NCI-H187 (cell line): ENCODE measurements around the gene CEP162.
"Not testable (repeated sequence)": the region's sequence is repeated elsewhere in the genome, so short reads cannot be mapped to it uniquely, and the experiment has no call there.

Experiments
- DNase-seq, 2 experiments: peaks; one replicate each; lab custom pipeline; 2025; lab: John Stamatoyannopoulos, UW

The CEP162 gene

GRCh38 chr6:84242265-84242664 is 14.8 kb upstream of the CEP162 start:
- DNase-seq: no peak

GRCh38 chr6:84228198-84228543 is 728 bp upstream of the CEP162 start:
- DNase-seq: no peak

GRCh38 chr6:84227044-84227433 is 404 bp downstream of the CEP162 start:
- DNase-seq: no peak

GRCh38 chr6:84224251-84224650 is 3.2 kb downstream of the CEP162 start:
- DNase-seq: no peak

- DNase-seq: not testable (repeated sequence)
These were observed 3.8 kb downstream of the CEP162 start for GRCh38 chr6:84223608-84224007.

- no peak for DNase-seq
These were observed 5.0 kb downstream of the CEP162 start for GRCh38 chr6:84222426-84222825.

GRCh38 chr6:84220809-84221409 is 6.5 kb downstream of the CEP162 start:
- no peak for DNase-seq

- DNase-seq: no peak
These were observed 9.4 kb downstream of the CEP162 start for GRCh38 chr6:84218091-84218490.

GRCh38 chr6:84213217-84213616 is 14.2 kb downstream of the CEP162 start:
- no peak for DNase-seq

DNA sequence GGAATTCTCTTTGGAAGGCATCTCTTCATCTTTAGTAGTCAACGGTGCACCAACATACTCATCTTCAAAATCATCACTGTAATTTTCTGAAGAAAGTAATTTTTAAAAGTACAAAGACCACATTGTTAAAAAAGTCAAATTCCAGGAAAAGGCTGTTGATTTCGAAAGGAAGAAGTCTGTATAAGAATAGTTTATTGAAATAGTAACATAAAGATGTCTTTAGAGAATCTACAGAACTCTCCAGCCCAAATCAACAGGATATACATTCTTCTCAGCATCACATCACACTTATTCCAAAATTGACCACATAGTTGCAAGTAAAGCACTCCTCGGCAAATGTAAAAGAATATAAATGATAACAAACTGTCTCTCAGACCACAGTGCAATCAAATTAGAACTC is 23.4 kb downstream of the CEP162 start:
- no peak for DNase-seq

- not testable (repeated sequence) for DNase-seq
These were observed 27.5 kb downstream of the CEP162 start for GRCh38 chr6:84199987-84200386.

DNA sequence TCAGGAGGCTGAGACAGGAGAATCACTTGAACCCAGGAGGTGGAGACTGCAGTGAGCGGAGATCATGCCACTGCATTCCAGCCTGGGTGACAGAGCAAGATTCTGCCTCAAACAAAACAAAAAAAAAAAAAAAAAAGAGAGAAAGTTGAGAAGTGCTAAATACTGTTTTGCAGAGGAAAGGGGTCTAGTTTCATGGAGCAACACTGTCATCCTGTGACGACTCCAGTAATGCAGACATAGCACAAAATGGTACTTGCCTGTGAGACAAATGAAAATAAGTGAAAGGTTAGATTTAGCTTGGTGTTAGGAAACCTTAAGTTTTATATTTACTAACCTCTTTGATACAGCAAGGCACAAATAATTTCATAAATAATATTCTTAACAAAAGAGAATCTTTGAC is 29.7 kb downstream of the CEP162 start:
- no peak for DNase-seq

DNA sequence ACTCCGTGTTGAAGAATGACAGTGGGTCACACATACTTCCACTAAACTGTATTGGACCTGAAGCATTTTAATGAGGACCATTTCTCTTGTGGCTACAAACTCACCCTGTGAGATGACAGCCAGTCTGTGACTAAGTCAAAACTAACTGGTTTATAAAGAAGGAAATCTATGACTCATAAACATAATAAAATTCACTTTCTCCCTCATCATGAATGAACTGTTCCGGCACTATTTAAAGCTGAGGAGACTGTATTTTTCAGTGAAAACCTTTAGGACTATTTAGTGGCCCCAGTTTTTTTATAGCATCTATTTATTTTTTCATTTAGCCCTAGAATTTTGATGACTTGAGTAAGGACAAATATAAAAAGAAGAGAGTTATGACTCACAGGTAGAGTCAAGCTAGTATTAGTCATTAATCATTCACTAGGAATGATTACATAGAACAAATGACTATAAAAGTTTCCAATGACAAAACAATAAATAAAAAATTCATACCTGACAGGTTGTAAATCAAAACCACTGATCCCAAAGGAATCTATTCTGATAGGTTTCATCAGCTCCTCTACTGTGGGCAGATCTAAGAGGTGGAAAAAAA is 34.2 kb downstream of the CEP162 start:
- no peak for DNase-seq

DNA sequence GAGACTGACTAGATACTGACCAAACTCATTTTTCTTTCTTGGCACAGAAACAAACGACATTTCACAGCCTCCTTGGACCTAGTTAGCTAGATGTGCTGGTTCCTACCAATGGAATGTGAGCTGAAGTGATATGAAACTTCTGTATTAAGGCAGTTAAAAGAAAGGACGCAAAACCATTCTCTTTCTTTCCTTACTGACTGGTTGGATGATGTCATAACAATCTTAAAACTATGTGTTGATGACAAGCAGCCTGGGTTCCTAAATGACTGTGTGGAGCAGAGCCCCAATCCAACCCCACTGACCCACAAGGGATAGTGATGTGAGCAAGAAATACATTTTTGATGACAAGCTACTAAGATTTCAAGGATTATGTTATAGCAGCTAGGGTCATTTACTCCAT is 35.6 kb downstream of the CEP162 start:
- no peak for DNase-seq

DNA sequence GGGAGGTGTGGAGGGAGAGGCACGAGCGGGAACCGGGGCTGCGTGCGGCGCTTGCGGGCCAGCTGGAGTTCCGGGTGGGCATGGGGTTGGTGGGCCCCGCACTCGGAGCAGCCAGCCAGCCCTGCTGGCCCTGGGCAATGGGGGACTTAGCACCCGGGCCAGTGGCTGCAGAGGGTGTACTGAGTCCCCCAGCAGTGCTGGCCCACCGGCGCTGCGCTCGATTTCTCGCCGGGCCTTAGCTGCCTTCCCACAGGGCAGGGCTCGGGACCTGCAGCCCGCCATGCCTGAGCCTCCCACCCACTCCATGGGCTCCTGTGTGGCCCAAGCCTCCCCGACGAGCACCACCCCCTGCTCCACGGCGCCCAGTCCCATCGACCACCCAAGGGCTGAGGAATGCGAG is 38.1 kb downstream of the CEP162 start:
- DNase-seq: not testable (repeated sequence)

GRCh38 chr6:84183430-84183829 is 44.0 kb downstream of the CEP162 start:
- DNase-seq: no peak

- no peak for DNase-seq
These were observed 45.4 kb downstream of the CEP162 start for GRCh38 chr6:84182001-84182400.

- no peak for DNase-seq
These were observed 50.2 kb downstream of the CEP162 start for GRCh38 chr6:84177241-84177640.

DNA sequence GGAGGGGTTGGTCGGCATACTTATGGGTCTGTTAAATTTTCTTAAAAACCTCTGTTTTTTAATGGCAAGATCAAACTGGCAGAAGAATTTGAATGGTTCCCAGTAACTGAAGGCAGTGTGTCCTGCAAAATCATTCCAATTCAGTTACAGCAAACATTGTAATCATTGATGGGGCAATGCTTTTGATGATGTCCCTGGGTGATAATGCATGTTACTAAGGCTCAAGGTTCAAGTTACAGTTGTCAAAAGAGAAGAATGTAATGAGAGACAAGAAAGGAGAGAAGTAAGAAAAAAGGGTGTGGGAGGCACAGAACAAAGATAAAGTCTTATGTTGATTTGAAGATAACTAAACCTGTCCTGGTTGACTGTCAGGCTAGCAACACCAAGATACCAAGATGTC is 54.9 kb downstream of the CEP162 start:
- DNase-seq: no peak

DNA sequence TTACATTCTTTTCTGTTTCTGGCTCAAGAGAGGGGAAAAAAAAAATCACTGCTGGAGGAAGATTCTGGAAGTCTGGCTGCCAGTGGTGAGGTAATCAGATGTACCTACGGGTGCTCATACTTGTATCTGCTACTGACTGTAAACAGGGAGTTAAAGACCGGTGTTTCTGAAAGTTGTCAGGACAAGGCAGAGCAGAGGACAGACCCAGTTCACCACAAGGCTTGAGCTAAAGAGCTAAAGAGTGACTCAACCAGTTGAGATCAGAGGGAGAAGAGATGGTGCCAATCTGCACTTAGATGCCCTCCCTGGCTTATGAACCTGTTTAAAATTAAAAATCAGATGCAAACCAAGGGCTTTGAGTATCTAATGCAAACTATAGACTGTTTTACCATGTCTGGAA is 55.4 kb downstream of the CEP162 start:
- no peak for DNase-seq

- DNase-seq: no peak
These were observed 60.0 kb downstream of the CEP162 start for GRCh38 chr6:84167457-84167856.

DNA sequence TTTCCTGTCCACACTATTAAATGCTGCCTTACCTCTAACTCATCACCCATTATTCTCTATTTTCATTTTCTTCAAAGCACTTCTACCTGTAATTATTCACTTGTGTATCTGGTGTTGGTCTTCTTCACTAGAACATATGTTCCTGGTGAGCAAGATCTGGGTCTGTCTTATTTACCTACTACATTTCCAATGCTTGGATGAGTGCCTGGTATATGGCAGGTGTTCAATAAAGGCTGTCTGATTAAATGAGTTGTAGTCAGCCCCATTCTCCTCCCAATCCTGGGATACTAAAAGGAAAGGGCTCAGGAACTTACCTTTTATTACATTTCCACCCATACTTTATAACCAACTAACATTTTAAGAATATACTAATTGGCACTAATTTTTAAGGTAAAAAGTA is 61.0 kb downstream of the CEP162 start:
- no peak for DNase-seq

- not testable (repeated sequence) for DNase-seq
These were observed 63.1 kb downstream of the CEP162 start for GRCh38 chr6:84164328-84164727.

GRCh38 chr6:84161190-84161589 is 66.3 kb downstream of the CEP162 start:
- no peak for DNase-seq
